Transverse colon (tissue), 4 donors: ENCODE results near the gene ACSS3. TPM values are rescaled to one million over a fixed set of nuclear protein-coding genes. Genes with fewer than 3 reads are reported as not detected.

ENCODE experiments used
- DNase-seq: peaks from one replicate; pipeline ENCODE4 v3.0.0-alpha.2; 2019
- H3K27ac ChIP-seq, 4 donors: fragments of 200-600 bp; sonication (generic); 2 replicates each; pipeline ENCODE4 v1.5.1; 2016 to 2018; ENCODE audit warnings: inconsistent platforms in 4 of 4
- H3K27me3 ChIP-seq: fragments of 200-600 bp; sonication (generic); 2 replicates; pipeline ENCODE4 v1.5.1; 2017; ENCODE audit warnings: inconsistent platforms
- H3K36me3 ChIP-seq, 4 donors: fragments of 200-600 bp; sonication (generic); 2 replicates each; pipeline ENCODE4 v1.5.1; 2017 to 2019; ENCODE audit warnings: inconsistent platforms in 4 of 4
- H3K4me1 ChIP-seq, 4 donors: fragments of 200-600 bp; sonication (generic); 2 replicates each; pipeline ENCODE4 v1.5.1; 2017 to 2020; ENCODE audit warnings: inconsistent platforms in 4 of 4
- H3K4me3 ChIP-seq, 4 donors: fragments of 200-600 bp; sonication (generic); 1 replicate in 1 of 4; 2 replicates in 3 of 4; pipeline versions ENCODE4 v1.5.1 to v1.6.1; 2017 to 2019; ENCODE audit warnings: inconsistent platforms in 4 of 4
- H3K9me3 ChIP-seq, 2 donors: fragments of 200-600 bp; sonication (generic); 2 replicates each; pipeline ENCODE4 v1.5.1; 2017 to 2019; ENCODE audit warnings: inconsistent platforms in 2 of 2
- EP300 ChIP-seq: sonication (generic); formaldehyde crosslinking; IDR thresholded peaks from one replicate; pipeline ENCODE4 v1.6.1; 2017; ENCODE audit warnings: antibody characterized with exemption, low read depth
- POLR2A ChIP-seq: fragments of 450-650 bp; IDR thresholded peaks from one replicate; pipeline ENCODE4 v1.6.1; 2016; ENCODE audit warnings: antibody characterized with exemption, mild to moderate bottlenecking, moderate library complexity
- POLR2AphosphoS5 ChIP-seq, 3 donors: sonication (generic); formaldehyde crosslinking; IDR thresholded peaks; one replicate each; pipeline ENCODE4 v1.6.1; 2016; ENCODE audit warnings: antibody characterized with exemption in 3 of 3
- WGBS, 2 donors: methylation state at CpG; one replicate each; pipeline ENCODE4 v1.1.5; 2018; ENCODE audit warnings: low coverage in 1 of 2; 5-methylcytosine and 5-hydroxymethylcytosine counted together
- in situ Hi-C, 4 donors: fragments of 200-750 bp; cut with MboI; loops; one replicate each; pipeline versions ENCODE4 v1.15.0 to v1.15.1; 2017; ENCODE audit warnings: low sequenced_read_pairs in 3 of 4, low pct_ligation_motif_present in 1 of 4, low pct_unique_long_range_greater_than_20kb in 1 of 4
- intact Hi-C: fragments of 100-400 bp; cut with DNase I; formaldehyde crosslinking; loops from one replicate; pipeline ENCODE4 v1.15.1; 2023; ENCODE audit warnings: low total_unique reads
- total RNA-seq, 4 donors: library from RNA; depleted of rRNA; stranded (reverse); fragments of >200 nt; gene quantifications; one replicate each; pipeline ENCODE4 v1.1.0, GENCODE V29; 2016
- TF ChIP-seq, protein P1 (sequence below), 5 experiments: fragments of 200-600 bp in 3 of 5; fragments of 450-650 bp in 2 of 5; sonication (generic) in 3 of 5; IDR thresholded peaks; 1 replicate in 2 of 5; 2 replicates in 3 of 5; pipeline ENCODE4 v1.5.1; 2016 to 2017; ENCODE audit warnings: antibody characterized with exemption in 5 of 5, inconsistent platforms in 3 of 5, mild to moderate bottlenecking in 2 of 5, moderate library complexity in 1 of 5

ACSS3 gene
- total RNA-seq, 4 donors from 2014 or later = 4.1 to 10.3 (median 8.0) TPM

DNA sequence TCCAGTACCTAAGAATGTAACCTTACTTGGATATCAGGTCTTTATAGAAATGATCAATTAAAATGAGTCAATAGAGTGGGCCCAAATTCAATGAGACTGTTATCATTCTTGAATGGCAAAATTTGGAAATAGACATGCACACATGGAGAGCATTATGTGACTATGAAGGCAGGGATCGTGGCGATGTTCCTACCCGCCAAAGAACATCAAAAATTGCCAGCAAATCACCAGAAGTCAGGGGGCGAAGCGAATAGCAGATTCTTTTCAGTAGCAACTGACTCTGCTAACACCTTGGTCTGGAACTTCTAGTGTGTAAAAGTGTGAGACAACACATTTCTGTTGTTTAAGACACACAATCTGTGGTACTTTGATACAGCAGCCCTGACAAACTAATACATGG lies 192.5 kb downstream of the ACSS3 start:
- H3K27me3 ChIP-seq = no peaks in the 10 kb centered on the region
- H3K4me1 ChIP-seq = no peaks in the 10 kb centered on the region
- no peaks in the 10 kb centered on the region for H3K9me3 ChIP-seq
- no peak for TF ChIP-seq EP300
- no peak for TF ChIP-seq POLR2A
- H3K27ac ChIP-seq = no peak overlapping the region
- in situ Hi-C loops (no loop called here), intact Hi-C loops (no loop called here)
- WGBS, 2 donors = 93% methylated on average over 3 to 5 of the region's 5 CpGs
- H3K4me3 ChIP-seq = no peak overlapping the region
- no peaks in the 10 kb centered on the region for H3K36me3 ChIP-seq
- DNase-seq = no peak

DNA sequence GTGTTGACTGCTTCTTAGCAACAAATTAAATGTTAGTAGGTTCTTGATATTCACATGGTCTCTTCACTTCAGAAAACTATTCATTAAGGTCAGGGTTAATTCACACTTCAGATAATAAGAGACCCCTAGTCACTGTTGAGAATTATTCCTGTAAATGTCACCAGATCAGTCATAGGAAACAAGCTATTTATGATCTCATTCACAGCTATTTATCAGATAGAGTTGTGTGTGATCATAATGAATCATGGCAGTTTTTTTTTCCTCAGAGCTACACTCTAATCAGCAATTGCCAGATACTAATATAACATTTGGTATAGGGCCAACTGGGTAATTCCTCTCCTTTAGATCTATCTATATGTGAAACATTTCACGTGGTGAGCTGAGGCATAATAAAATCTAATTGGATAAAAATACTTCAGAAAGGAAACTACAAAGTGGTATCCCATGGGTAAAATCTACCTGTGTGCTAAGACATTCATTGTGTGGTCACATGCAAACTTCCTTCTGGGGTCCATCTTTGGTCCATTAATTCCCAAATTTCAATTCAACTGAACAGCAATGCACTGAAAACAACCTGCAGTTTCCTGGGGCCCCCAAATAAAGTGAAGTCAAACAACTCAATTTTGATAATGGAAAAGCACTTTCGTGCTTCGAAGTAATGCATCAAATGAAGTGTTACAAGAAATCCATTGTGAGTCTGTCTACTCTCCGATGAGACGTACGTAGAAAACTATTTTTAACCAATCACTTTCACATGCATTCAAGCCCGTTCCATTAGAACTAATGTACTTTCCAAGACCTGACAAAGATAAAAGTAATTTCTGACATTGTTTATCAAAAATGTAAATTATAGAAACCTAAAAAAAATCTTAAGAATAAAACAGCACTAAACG lies 197.0 kb downstream of the ACSS3 start:
- Histone ChIP-seq H3K9me3 (no peaks in the 10 kb centered on the region), H3K4me3 (no peak overlapping the region), H3K27ac (no peak overlapping the region), H3K36me3 (no peaks in the 10 kb centered on the region), H3K27me3 (no peaks in the 10 kb centered on the region), H3K4me1 (no peaks in the 10 kb centered on the region)
- TF ChIP-seq, protein P1, sequence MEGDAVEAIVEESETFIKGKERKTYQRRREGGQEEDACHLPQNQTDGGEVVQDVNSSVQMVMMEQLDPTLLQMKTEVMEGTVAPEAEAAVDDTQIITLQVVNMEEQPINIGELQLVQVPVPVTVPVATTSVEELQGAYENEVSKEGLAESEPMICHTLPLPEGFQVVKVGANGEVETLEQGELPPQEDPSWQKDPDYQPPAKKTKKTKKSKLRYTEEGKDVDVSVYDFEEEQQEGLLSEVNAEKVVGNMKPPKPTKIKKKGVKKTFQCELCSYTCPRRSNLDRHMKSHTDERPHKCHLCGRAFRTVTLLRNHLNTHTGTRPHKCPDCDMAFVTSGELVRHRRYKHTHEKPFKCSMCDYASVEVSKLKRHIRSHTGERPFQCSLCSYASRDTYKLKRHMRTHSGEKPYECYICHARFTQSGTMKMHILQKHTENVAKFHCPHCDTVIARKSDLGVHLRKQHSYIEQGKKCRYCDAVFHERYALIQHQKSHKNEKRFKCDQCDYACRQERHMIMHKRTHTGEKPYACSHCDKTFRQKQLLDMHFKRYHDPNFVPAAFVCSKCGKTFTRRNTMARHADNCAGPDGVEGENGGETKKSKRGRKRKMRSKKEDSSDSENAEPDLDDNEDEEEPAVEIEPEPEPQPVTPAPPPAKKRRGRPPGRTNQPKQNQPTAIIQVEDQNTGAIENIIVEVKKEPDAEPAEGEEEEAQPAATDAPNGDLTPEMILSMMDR (IDR thresholded peaks at IDR 0.05) = no peak
- TF ChIP-seq POLR2A = no peak
- DNase-seq = no peak
- intact Hi-C loops = no loop called here
- in situ Hi-C loops = no loop called here
- WGBS, 2 donors = 79 to 87% methylated on average over 8 of the region's 8 CpGs

DNA sequence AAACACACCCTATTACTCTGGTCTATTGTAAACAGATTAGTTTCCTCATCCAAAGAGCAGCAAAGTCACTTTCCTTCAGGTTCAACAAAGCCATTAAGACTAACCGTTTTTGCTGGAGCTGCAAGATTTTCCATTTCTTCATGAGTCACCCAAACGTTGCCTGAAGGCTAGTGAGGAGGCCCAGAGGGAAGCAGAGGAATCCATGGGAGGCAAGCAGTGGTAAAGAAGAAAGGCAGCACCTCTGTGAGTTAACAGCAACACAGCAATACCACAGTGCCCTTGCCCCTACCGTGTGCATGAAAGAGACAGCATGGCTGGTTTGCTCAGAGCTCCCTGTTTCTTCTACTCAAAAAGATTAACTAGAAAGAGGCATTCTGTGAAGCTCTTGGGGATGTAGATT lies 206.3 kb downstream of the ACSS3 start:
- H3K27ac ChIP-seq = no peak overlapping the region
- H3K4me3 ChIP-seq = no peak overlapping the region
- H3K27me3 ChIP-seq = no peaks in the 10 kb centered on the region
- H3K36me3 ChIP-seq = no peaks in the 10 kb centered on the region
- no peaks in the 10 kb centered on the region for H3K9me3 ChIP-seq
- TF ChIP-seq POLR2AphosphoS5 (IDR thresholded peaks at IDR 0.05) = no peak
- no peak for TF ChIP-seq EP300
- TF ChIP-seq, protein P1 (IDR thresholded peaks at IDR 0.05) = no peak
- H3K4me1 ChIP-seq = no peaks in the 10 kb centered on the region
- DNase-seq = no peak
- in situ Hi-C loops = no loop called here
- WGBS, 2 donors = 17 to 43% methylated on average over 1 to 3 of the region's 3 CpGs
- intact Hi-C loops = no loop called here

DNA sequence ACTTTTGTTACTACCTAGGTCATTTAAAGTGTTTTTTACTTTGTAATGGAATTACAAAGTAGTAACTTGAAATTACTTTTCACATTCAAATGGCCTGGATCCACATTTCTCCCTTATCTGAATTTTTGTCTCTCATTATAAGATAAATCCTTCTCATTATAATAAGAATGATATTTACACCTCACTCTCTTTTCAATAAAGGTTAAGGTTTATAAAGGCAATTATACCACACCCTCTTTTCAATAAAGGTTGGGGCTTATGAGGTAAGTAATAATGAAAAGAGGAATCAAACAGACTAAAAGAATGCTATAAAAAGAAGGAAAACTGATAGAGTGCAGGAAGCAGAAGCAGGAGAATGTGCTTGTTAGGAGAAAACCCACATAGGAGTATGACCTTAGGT lies 210.8 kb downstream of the ACSS3 start:
- H3K4me3 ChIP-seq = no peak overlapping the region
- TF ChIP-seq, protein P1 (IDR thresholded peaks at IDR 0.05) = no peak
- TF ChIP-seq EP300 (no peak), POLR2AphosphoS5 (IDR thresholded peaks at IDR 0.05) (no peak), POLR2A (no peak)
- DNase-seq = no peak
- intact Hi-C loops = no loop called here
- H3K4me1 ChIP-seq = no peaks in the 10 kb centered on the region
- H3K27ac ChIP-seq = no peak overlapping the region
- H3K27me3 ChIP-seq = no peaks in the 10 kb centered on the region
- no peaks in the 10 kb centered on the region for H3K36me3 ChIP-seq
- H3K9me3 ChIP-seq = no peaks in the 10 kb centered on the region
- in situ Hi-C loops = no loop called here
